NB4 (cell line): ENCODE results near the gene ACBD6.

Experiments used
- DNase-seq: peaks from one replicate; pipeline ENCODE4 v3.0.0; 2010; ENCODE audit warnings: low read depth
- H3K4me3 ChIP-seq: one replicate; pipeline ENCODE4 v1.5.1; 2011; ENCODE audit warnings: mild to moderate bottlenecking, low read depth, low read length, moderate library complexity
- CTCF ChIP-seq: IDR thresholded peaks from one replicate; pipeline ENCODE4 v1.5.1; 2012; ENCODE audit warnings: low read depth, low read length
- MYC ChIP-seq: IDR thresholded peaks from 2 replicates; pipeline ENCODE4 v1.6.1; 2011; ENCODE audit warnings: low read depth, low read length
- POLR2A ChIP-seq: IDR thresholded peaks from 2 replicates; pipeline ENCODE4 v1.6.1; 2011; ENCODE audit warnings: mild to moderate bottlenecking; ENCODE audit not compliant: insufficient read length; ENCODE audit errors: extremely low read depth
- TF ChIP-seq, protein P1 (sequence below): IDR thresholded peaks from 2 replicates; pipeline ENCODE4 v1.6.1; 2011; ENCODE audit warnings: low read depth, low read length

ACBD6 gene

DNA sequence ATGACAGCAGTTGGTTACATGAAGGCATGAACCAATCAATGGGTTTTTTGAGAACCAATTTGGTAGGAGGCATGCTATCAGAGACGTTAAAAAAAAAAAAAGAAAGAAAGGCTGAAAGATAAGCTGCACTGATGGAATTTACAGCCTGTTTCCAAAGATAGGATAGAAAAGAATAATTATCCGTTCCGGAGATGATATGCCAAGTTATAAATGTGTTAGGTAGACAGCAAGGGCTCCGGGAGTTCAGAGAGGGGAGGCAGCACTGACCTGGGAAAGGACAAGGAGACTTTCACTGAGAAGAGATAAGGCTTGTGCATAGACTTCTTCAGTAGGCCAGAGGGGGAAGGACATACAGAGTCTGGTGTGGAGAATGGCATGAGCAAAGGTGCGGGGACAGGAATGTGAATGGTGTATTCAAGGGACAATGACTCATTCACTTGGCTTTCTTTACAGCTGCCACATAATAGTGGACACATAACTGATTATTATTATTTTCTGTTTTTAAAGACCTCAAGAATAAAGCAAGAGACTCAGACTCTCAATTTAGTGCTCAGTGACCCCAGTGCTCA, 24.8 kb upstream of the ACBD6 start:
- H3K4me3 ChIP-seq: no peak overlapping the region
- TF ChIP-seq MYC (no peak), CTCF (no peak), POLR2A (no peak)
- TF ChIP-seq, protein P1, sequence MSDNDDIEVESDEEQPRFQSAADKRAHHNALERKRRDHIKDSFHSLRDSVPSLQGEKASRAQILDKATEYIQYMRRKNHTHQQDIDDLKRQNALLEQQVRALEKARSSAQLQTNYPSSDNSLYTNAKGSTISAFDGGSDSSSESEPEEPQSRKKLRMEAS: no peak
- peak; percentile 24 for DNase-seq

DNA sequence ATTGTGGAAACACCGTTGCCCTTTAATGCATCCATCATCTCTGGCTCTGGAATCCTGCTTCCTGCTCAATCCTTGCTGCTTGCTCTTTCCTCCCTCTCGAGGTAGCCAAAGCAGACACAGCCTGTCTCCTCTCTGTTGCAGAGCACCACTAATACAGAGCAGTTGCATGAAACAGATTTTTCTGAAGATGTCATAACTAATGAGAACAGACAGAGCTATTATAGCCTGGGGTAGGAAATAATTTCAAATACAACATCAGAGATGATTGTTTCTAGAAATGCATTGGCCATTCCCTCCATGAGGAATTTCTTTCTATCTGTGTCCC, 23.3 kb upstream of the ACBD6 start:
- no peak for DNase-seq
- TF ChIP-seq MYC (no peak), POLR2A (no peak), CTCF (no peak)
- TF ChIP-seq, protein P1: no peak
- H3K4me3 ChIP-seq: no peak overlapping the region

- TF ChIP-seq CTCF (no peak), POLR2A (no peak), MYC (no peak)
- TF ChIP-seq, protein P1: no peak
- no peak for DNase-seq
- no peak overlapping the region for H3K4me3 ChIP-seq
Measured at GRCh38 chr1:180524915-180525714, 22.7 kb upstream of the ACBD6 start.

DNA sequence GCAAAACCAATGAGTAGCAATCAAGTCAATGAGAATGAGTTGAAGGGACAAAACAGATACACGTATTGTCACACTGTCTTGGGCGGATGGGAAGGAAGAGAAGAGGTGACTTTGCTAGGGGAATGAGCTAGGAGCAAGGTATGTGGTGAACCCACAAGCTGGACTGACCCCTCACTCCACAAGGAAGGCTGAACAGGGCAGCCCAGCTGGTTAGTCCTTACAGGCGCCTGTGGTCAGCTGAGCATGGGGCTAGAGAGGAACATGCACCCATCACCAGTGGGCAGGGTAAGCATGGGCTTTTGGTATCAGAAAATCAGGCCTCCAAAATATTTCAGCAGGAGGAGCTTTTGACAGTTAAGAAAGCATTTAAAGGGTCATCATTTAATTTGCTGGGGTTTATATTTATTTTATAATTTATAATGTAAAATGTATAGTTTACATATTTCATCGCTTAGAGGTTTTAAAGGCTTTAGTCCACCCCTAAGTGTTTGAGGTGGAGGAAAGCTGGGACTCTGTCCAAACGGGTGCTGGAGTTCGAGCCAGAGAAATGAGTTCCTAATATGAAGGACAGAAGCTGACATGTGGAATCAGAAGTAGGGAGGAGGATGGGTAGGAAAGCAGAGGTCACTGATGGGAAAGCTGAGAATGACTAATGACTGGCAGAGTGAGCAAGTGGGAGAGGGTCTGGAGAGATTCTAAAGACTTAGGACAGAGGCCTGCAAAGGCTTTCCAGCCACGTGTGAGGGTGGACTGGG, 22.0 kb upstream of the ACBD6 start:
- H3K4me3 ChIP-seq: no peak overlapping the region
- TF ChIP-seq MYC (no peak), POLR2A (no peak), CTCF (no peak)
- TF ChIP-seq, protein P1: no peak
- DNase-seq: no peak

GRCh38 chr1:180522213-180522515, 19.8 kb upstream of the ACBD6 start:
- no peak for TF ChIP-seq CTCF
- TF ChIP-seq MYC: no peak
- DNase-seq: no peak
- H3K4me3 ChIP-seq: no peak overlapping the region
